WTC11 (cell line): Measurements from ENCODE around the gene ZNF827. TPM values are rescaled to one million over a fixed set of nuclear protein-coding genes. Genes with fewer than 3 reads are reported as not detected.

Experiments used
- ATAC-seq: fragments of 200-7000 bp; cut with Tn5 transposase; 2 replicates; pipeline ENCODE4 v1.10.0; 2021; ENCODE audit warnings: mild to moderate bottlenecking, moderate library complexity
- CTCF ChIA-PET: fragments of 300-600 bp; sonication (Branson Sonifier 250); formaldehyde crosslinking; loops from one replicate; lab custom pipeline; 2021; ENCODE audit warnings: antibody characterized with exemption; lab: Charles Lee
- POLR2A ChIA-PET: fragments of 350-600 bp; sonication (Branson Sonifier 250); formaldehyde crosslinking; loops from one replicate; lab custom pipeline; 2021; ENCODE audit warnings: antibody characterized with exemption; lab: Charles Lee
- DNase-seq: peaks from one replicate; pipeline ENCODE4 v3.0.0; 2021; ENCODE audit warnings: low spot score
- H3K27ac Mint-ChIP-seq: 2 replicates; pipeline ENCODE4 v1.8.0; 2021; ENCODE audit warnings: mixed read lengths
- H3K27me3 Mint-ChIP-seq: 2 replicates; pipeline ENCODE4 v1.8.0; 2021; ENCODE audit warnings: low read depth, mild to moderate bottlenecking, moderate library complexity, mixed read lengths
- H3K36me3 Mint-ChIP-seq: 2 replicates; pipeline ENCODE4 v1.8.0; 2021; ENCODE audit warnings: mixed read lengths
- H3K4me1 Mint-ChIP-seq: 2 replicates; pipeline ENCODE4 v1.8.0; 2022; ENCODE audit warnings: mixed read lengths
- H3K4me3 Mint-ChIP-seq: 2 replicates; pipeline ENCODE4 v1.8.0; 2021; ENCODE audit warnings: mild to moderate bottlenecking, moderate library complexity, mixed read lengths
- H3K9me3 Mint-ChIP-seq: 2 replicates; pipeline ENCODE4 v1.8.0; 2021; ENCODE audit warnings: mixed read lengths
- ATF1 ChIP-seq: sonication (generic); formaldehyde crosslinking; IDR thresholded peaks from 2 replicates; pipeline ENCODE4 v1.8.1; 2023; ENCODE audit warnings: mild to moderate bottlenecking, moderate library complexity, missing genetic modification reagents
- ATF2 ChIP-seq: sonication (generic); formaldehyde crosslinking; IDR thresholded peaks from 2 replicates; pipeline ENCODE4 v1.8.1; 2022; ENCODE audit warnings: low read depth, missing genetic modification reagents, borderline replicate concordance
- ATF6 ChIP-seq: sonication (generic); formaldehyde crosslinking; IDR thresholded peaks from 2 replicates; pipeline ENCODE4 v1.8.1; 2023; ENCODE audit warnings: mild to moderate bottlenecking, missing genetic modification reagents
- CDX4 ChIP-seq: fragments of 250-450 bp; sonication (Bioruptor Pico); IDR thresholded peaks from 2 replicates; pipeline ENCODE4 v1.9.0; 2021; ENCODE audit warnings: moderate library complexity, mild to moderate bottlenecking, inconsistent platforms, borderline replicate concordance
- ETV6 ChIP-seq: sonication (generic); formaldehyde crosslinking; IDR thresholded peaks from 2 replicates; pipeline ENCODE4 v1.8.1; 2022; ENCODE audit warnings: mild to moderate bottlenecking, missing genetic modification reagents
- GABPB1 ChIP-seq: sonication (generic); formaldehyde crosslinking; IDR thresholded peaks from 2 replicates; pipeline ENCODE4 v1.8.1; 2023; ENCODE audit warnings: mild to moderate bottlenecking, missing genetic modification reagents
- MAX ChIP-seq: sonication (generic); formaldehyde crosslinking; IDR thresholded peaks from 2 replicates; pipeline ENCODE4 v1.8.0; 2022; ENCODE audit warnings: mild to moderate bottlenecking, missing genetic modification reagents
- MYBL2 ChIP-seq: sonication (generic); formaldehyde crosslinking; IDR thresholded peaks from 2 replicates; pipeline ENCODE4 v1.8.1; 2023; ENCODE audit warnings: mild to moderate bottlenecking, moderate library complexity, missing genetic modification reagents
- NR1H2 ChIP-seq: sonication (generic); formaldehyde crosslinking; IDR thresholded peaks from 2 replicates; pipeline ENCODE4 v1.9.0; 2021; ENCODE audit warnings: mild to moderate bottlenecking, moderate library complexity, missing genetic modification reagents
- RORB ChIP-seq: fragments of 250-450 bp; sonication (Bioruptor Pico); IDR thresholded peaks from 2 replicates; pipeline ENCODE4 v1.9.0; 2021; ENCODE audit warnings: mild to moderate bottlenecking
- SMAD3 ChIP-seq: sonication (generic); formaldehyde crosslinking; IDR thresholded peaks from 2 replicates; pipeline ENCODE4 v1.8.0; 2022; ENCODE audit warnings: missing genetic modification reagents, mild to moderate bottlenecking, borderline replicate concordance
- TEAD1 ChIP-seq: sonication (generic); formaldehyde crosslinking; IDR thresholded peaks from 2 replicates; pipeline ENCODE4 v1.8.0; 2022; ENCODE audit warnings: mild to moderate bottlenecking, missing genetic modification reagents
- ZNF121 ChIP-seq: sonication (generic); formaldehyde crosslinking; IDR thresholded peaks from 2 replicates; pipeline ENCODE4 v1.8.0; 2023; ENCODE audit warnings: missing genetic modification reagents
- ZNF416 ChIP-seq: fragments of 250-450 bp; sonication (Bioruptor Pico); IDR thresholded peaks from 2 replicates; pipeline ENCODE4 v1.9.0; 2021; ENCODE audit warnings: mild to moderate bottlenecking, inconsistent platforms
- total RNA-seq: library from RNA; stranded (reverse); gene quantifications from 3 replicates; pipeline ENCODE4 v1.2.3, GENCODE V29; 2021

The ZNF827 gene
- total RNA-seq, 1 experiment from 2014 or later: 25.6 TPM

- no peak for DNase-seq
- peaks cover 31% of the 10 kb centered on the region for H3K9me3 Mint-ChIP-seq
- CTCF ChIA-PET: no interaction called here
- no peaks in the 10 kb centered on the region for H3K27me3 Mint-ChIP-seq
- peak overlapping the region; percentile 13; the same call in 1 of the 2 replicates for H3K27ac Mint-ChIP-seq
- H3K36me3 Mint-ChIP-seq: peaks cover 86% of the 10 kb centered on the region
- TF ChIP-seq NR1H2 (CRISPR knock-in tag) (no peak), MAX (CRISPR knock-in tag) (no peak), CDX4 (CRISPR knock-in tag) (no peak), ZNF416 (CRISPR knock-in tag) (no peak), ATF1 (CRISPR knock-in tag) (no peak)
- TF ChIP-seq, all 79 proteins: peak for 0
- ATAC-seq: no peak
- H3K4me3 Mint-ChIP-seq: no peak overlapping the region
- peaks cover 6% of the 10 kb centered on the region for H3K4me1 Mint-ChIP-seq
- POLR2A ChIA-PET: no interaction called here
Observed at GRCh38 chr4:145812919-145813318, 125.7 kb downstream of the ZNF827 start.

GRCh38 chr4:145808848-145809512 is 129.6 kb downstream of the ZNF827 start:
- ChIA-PET CTCF (no interaction called here), POLR2A (no interaction called here)
- no peak for DNase-seq
- TF ChIP-seq SMAD3 (CRISPR knock-in tag): no peak
- no peak for TF ChIP-seq RORB
- TF ChIP-seq ZNF121: peak; percentile 84
- TF ChIP-seq, all 79 proteins: peak for 1
- Mint-ChIP-seq H3K36me3 (peaks cover 68% of the 10 kb centered on the region), H3K27ac (no peak overlapping the region), H3K27me3 (no peaks in the 10 kb centered on the region), H3K4me1 (peaks cover 32% of the 10 kb centered on the region), H3K9me3 (peaks cover 31% of the 10 kb centered on the region), H3K4me3 (no peak overlapping the region)
- ATAC-seq: no peak

- no peak overlapping the region for H3K4me3 Mint-ChIP-seq
- CTCF ChIA-PET: no interaction called here
- peak overlapping the region; percentile 50; the same call in 1 of the 2 replicates for H3K27ac Mint-ChIP-seq
- peaks cover 31% of the 10 kb centered on the region for H3K9me3 Mint-ChIP-seq
- no peaks in the 10 kb centered on the region for H3K27me3 Mint-ChIP-seq
- peaks cover 60% of the 10 kb centered on the region for H3K36me3 Mint-ChIP-seq
- DNase-seq (no peak), ATAC-seq (peak; percentile 36)
- peaks cover 36% of the 10 kb centered on the region for H3K4me1 Mint-ChIP-seq
- POLR2A ChIA-PET: no interaction called here
- TF ChIP-seq ATF2 (CRISPR knock-in tag) (no peak), ATF6 (CRISPR knock-in tag) (no peak), MYBL2 (CRISPR knock-in tag) (no peak), ETV6 (no peak)
- TF ChIP-seq, all 79 proteins: peak for 0
Observed at GRCh38 chr4:145808021-145808650, 130.5 kb downstream of the ZNF827 start.

GRCh38 chr4:145805490-145805889 is 133.1 kb downstream of the ZNF827 start:
- Mint-ChIP-seq H3K4me3 (no peak overlapping the region), H3K27me3 (no peaks in the 10 kb centered on the region)
- peak; percentile 84 for ATAC-seq
- TF ChIP-seq TEAD1 (CRISPR knock-in tag): 0 out of 2 replicates have a peak, but pooled peaks have one; percentile 30
- no peak for TF ChIP-seq GABPB1 (CRISPR knock-in tag)
- TF ChIP-seq, all 79 proteins: peak for 1
- POLR2A ChIA-PET: no interaction called here
- Mint-ChIP-seq H3K36me3 (peaks cover 36% of the 10 kb centered on the region), H3K4me1 (peaks cover 51% of the 10 kb centered on the region), H3K9me3 (peaks cover 17% of the 10 kb centered on the region), H3K27ac (peak overlapping the region; percentile 93)
- CTCF ChIA-PET: no interaction called here
- peak; percentile 41 for DNase-seq
